Upper lobe of left lung (tissue), 4 donors: Measurements from ENCODE around the gene BTG2.

ENCODE experiments used
- EP300 ChIP-seq, 4 donors: sonication (generic); formaldehyde crosslinking; IDR thresholded peaks; one replicate each; pipeline ENCODE4 v1.5.1; 2017; ENCODE audit warnings: antibody characterized with exemption in 4 of 4, control low read depth in 2 of 4
- POLR2A ChIP-seq, 4 donors: fragments of 450-650 bp; IDR thresholded peaks; one replicate each; pipeline ENCODE4 v1.5.1; 2016 to 2017; ENCODE audit warnings: antibody characterized with exemption in 4 of 4, mild to moderate bottlenecking in 2 of 4
- POLR2AphosphoS5 ChIP-seq, 2 donors: sonication (generic); formaldehyde crosslinking; IDR thresholded peaks; one replicate each; pipeline ENCODE4 v1.5.1; 2017; ENCODE audit warnings: antibody characterized with exemption in 2 of 2
- TF ChIP-seq, protein P1 (sequence below), 6 experiments: fragments of 450-650 bp in 4 of 6; fragments of 200-600 bp in 2 of 6; sonication (generic) in 2 of 6; IDR thresholded peaks; one replicate each; pipeline ENCODE4 v1.5.1; 2016 to 2019; ENCODE audit warnings: antibody characterized with exemption in 6 of 6

DNA sequence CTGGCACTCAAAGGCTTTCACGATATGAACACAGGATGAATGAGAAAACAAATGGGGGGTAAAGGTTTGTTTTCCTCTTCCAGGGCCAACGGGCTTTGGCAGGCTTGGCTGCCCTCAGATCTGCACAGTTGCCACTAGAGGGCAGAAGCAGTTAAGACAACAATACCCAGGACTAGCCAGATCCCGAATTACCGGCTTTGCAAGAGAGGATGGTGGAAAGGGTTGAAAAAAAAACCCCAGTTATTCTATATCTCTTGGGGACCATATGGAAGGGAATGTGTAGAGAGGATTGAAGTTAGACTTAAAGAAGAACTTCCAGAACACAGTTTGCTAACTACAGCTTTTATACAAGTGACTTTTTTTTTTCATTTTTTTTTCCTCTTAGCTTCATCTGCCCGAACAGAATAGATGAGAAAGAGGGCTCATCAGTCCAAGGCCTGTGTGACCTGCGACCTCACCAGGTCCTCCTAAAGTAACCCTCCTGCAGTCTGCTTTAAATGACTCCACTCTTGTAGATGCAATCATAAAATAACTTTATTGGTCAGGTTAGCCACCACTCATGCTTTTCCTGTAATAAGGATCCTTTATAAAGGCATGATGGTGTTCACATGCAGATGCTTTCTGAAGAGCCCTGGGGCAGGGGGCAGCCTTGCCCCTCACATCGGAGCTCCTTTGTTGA lies 34.9 kb downstream of the BTG2 start:
- TF ChIP-seq POLR2A (IDR thresholded peaks at IDR 0.05) (no peak), EP300 (IDR thresholded peaks at IDR 0.05) (no peak), POLR2AphosphoS5 (IDR thresholded peaks at IDR 0.05) (no peak)
- TF ChIP-seq, protein P1, sequence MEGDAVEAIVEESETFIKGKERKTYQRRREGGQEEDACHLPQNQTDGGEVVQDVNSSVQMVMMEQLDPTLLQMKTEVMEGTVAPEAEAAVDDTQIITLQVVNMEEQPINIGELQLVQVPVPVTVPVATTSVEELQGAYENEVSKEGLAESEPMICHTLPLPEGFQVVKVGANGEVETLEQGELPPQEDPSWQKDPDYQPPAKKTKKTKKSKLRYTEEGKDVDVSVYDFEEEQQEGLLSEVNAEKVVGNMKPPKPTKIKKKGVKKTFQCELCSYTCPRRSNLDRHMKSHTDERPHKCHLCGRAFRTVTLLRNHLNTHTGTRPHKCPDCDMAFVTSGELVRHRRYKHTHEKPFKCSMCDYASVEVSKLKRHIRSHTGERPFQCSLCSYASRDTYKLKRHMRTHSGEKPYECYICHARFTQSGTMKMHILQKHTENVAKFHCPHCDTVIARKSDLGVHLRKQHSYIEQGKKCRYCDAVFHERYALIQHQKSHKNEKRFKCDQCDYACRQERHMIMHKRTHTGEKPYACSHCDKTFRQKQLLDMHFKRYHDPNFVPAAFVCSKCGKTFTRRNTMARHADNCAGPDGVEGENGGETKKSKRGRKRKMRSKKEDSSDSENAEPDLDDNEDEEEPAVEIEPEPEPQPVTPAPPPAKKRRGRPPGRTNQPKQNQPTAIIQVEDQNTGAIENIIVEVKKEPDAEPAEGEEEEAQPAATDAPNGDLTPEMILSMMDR (IDR thresholded peaks at IDR 0.05), result peak; percentile 82 to 91 (median 84)
